Gastrocnemius medialis (tissue), 4 donors: ENCODE measurements around the gene UBLCP1.

Experiments used
- CTCF ChIP-seq, 5 experiments: fragments of 450-650 bp in 3 of 5; fragments of 200-600 bp in 2 of 5; sonication (generic) in 2 of 5; IDR thresholded peaks in 4 of 5; conservative IDR thresholded peaks in 1 of 5; 1 replicate in 4 of 5; 2 replicates in 1 of 5; pipeline ENCODE4 v1.5.1; 2016 to 2019; ENCODE audit warnings: antibody characterized with exemption in 5 of 5, mild to moderate bottlenecking in 3 of 5, moderate library complexity in 3 of 5
- POLR2A ChIP-seq, 2 donors: fragments of 450-650 bp; IDR thresholded peaks; one replicate each; pipeline ENCODE4 v1.6.1; 2017; ENCODE audit warnings: antibody characterized with exemption in 2 of 2, mild to moderate bottlenecking in 2 of 2, moderate library complexity in 2 of 2

GRCh38 chr5:159318448-159318847 is 55.4 kb downstream of the UBLCP1 start:
- no peak for TF ChIP-seq CTCF (IDR thresholded peaks at IDR 0.05 in 4 of 5, conservative IDR thresholded peaks at IDR 0.05 in 1 of 5)
- no peak for TF ChIP-seq POLR2A (IDR thresholded peaks at IDR 0.05)
